GM23338 (cell line): ENCODE measurements around the gene TMEM154.

Source experiments
- CREB1 ChIP-seq: fragments of 250-450 bp; sonication (Bioruptor Pico); IDR thresholded peaks from 2 replicates; pipeline ENCODE4 v1.5.0; 2020; ENCODE audit warnings: low read depth, mild to moderate bottlenecking, moderate library complexity
- CTCF ChIP-seq, 2 experiments: fragments of 200-600 bp in 1 of 2; sonication (generic) in 1 of 2; conservative IDR thresholded peaks; 2 replicates each; pipeline versions ENCODE4 v1.5.1 to v1.6.1; 2016 to 2017; ENCODE audit warnings: antibody characterized with exemption in 2 of 2, low read depth in 2 of 2, mild to moderate bottlenecking in 2 of 2, moderate library complexity in 1 of 2
- EZH2 ChIP-seq: fragments of 200-600 bp; sonication (generic); IDR thresholded peaks from one replicate; pipeline ENCODE4 v1.8.0; 2017; ENCODE audit warnings: antibody characterized with exemption, mild to moderate bottlenecking, low read depth; ENCODE audit not compliant: unreplicated experiment
- EZH2phosphoT487 ChIP-seq: fragments of 200-600 bp; sonication (generic); IDR thresholded peaks from one replicate; pipeline ENCODE4 v1.8.1; 2018; ENCODE audit warnings: antibody characterized with exemption; ENCODE audit not compliant: unreplicated experiment
- POLR2AphosphoS5 ChIP-seq: IDR thresholded peaks from 2 replicates; pipeline ENCODE4 v1.6.1; 2016; ENCODE audit warnings: antibody characterized with exemption, low read depth
- REST ChIP-seq: IDR thresholded peaks from one replicate; pipeline ENCODE4 v1.6.1; 2018; ENCODE audit warnings: antibody characterized with exemption; ENCODE audit not compliant: unreplicated experiment
- STAT1 ChIP-seq: IDR thresholded peaks from one replicate; pipeline ENCODE4 v1.6.1; 2016; ENCODE audit warnings: antibody characterized with exemption; ENCODE audit not compliant: unreplicated experiment
- ZNF114 ChIP-seq: fragments of 250-450 bp; sonication (Bioruptor Pico); IDR thresholded peaks from 2 replicates; pipeline ENCODE4 v1.5.0; 2020; ENCODE audit warnings: mild to moderate bottlenecking, moderate library complexity
- ZNF331 ChIP-seq: fragments of 250-450 bp; sonication (Bioruptor Pico); IDR thresholded peaks from 2 replicates; pipeline ENCODE4 v1.5.0; 2020; ENCODE audit warnings: low read depth, mild to moderate bottlenecking, moderate library complexity
- ZNF462 ChIP-seq: fragments of 250-450 bp; sonication (Bioruptor Pico); IDR thresholded peaks from 2 replicates; pipeline ENCODE4 v1.5.0; 2020; ENCODE audit warnings: mild to moderate bottlenecking, moderate library complexity

GRCh38 chr4:152682143-152682941, 2.5 kb upstream of the TMEM154 start:
- TF ChIP-seq CTCF (conservative IDR thresholded peaks at IDR 0.05; ENCODE audit: low read depth in 2 of 2) (no peak), EZH2phosphoT487 (no peak), EZH2 (no peak), STAT1 (no peak), CREB1 (no peak), ZNF114 (no peak), POLR2AphosphoS5 (no peak), ZNF331 (CRISPR knock-in tag) (no peak), REST (no peak), ZNF462 (CRISPR knock-in tag) (no peak)
